CD4-positive, alpha-beta T cell treated with Interferon alpha-2 for 1 hour (primary cell): Measurements from ENCODE around the gene IFNLR1.
A peak's percentile ranks its signal among the peaks of the same experiment; 100 is the strongest.

Experiments
- DNase-seq, 2 donors: peaks; one replicate each; pipeline ENCODE4 v3.0.0-alpha.2; 2020 to 2022

IFNLR1 gene

DNA sequence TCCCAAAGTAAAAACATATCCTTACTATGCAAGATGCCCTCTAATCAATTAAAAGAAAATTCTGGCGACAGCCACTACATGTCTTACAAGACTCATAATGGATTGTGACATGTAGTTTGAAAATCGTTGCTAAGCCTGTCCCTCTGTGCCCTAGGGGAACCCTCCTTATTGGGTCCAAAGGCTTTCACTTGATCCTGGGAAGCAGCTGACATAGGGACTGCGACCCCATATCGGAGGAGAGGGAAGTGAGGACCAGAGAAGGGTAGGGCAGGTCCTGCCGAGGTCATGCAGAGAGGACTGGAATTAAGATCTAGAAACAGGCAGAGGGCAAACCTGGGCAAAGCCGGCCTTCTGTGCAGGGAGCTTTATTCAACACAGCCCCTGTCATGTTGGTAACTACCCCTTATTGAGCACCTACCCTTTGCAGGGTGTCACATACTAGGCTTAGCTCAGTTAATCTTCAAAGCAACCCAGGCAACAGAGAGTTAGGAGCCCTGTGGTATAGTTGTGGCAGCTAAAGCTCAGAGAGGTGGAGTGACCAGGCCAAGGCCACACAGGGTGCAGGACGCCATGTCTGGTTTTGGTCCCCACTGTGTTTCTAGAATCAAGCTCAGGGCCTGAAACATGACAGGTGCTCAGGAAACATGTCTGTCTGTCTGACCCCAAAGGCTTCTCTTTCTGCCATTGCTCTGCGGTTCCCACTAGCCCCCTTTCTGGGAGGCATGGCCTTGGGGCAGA is 18.4 kb upstream of the IFNLR1 start:
- no peak for DNase-seq

DNA sequence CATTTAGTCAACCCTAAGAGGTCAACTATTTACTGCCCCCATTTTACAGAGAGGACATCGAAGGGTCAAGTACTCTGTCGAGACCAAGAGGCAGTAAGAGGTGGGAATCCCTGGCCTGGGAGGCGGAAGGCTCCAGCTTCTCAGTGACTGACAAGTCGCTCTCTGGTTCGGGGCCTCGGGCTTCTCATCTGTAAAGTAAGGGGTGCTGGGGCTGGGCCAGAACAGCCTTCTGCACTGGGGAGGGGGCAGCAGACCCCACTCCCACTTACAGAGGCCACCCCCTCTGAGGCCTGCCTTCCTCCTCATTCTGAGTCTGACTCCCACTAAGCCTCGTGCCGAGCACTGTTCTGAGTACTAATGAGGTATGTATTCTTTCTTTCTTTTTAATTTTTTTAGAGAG is 17.0 kb upstream of the IFNLR1 start:
- no peak for DNase-seq

DNA sequence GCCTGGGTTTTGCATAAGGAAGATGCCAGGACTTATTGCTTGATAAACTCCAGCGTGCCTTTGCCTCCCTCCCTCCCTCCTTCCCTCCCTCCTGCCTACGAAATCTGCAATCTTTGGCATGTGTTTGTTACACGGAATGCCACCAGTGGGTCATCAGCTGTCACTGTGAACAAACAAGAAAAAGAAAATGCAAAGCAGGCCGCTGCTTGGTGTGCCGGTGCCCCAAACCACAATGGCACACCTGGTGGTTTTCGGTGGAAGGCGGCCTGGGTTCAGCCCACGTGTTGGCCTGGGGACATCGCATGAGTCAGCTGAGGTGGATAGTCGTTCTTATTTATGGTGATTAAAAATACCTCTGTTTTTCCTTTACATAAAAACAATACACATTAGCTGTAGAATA is 16.3 kb upstream of the IFNLR1 start:
- DNase-seq: no peak

DNA sequence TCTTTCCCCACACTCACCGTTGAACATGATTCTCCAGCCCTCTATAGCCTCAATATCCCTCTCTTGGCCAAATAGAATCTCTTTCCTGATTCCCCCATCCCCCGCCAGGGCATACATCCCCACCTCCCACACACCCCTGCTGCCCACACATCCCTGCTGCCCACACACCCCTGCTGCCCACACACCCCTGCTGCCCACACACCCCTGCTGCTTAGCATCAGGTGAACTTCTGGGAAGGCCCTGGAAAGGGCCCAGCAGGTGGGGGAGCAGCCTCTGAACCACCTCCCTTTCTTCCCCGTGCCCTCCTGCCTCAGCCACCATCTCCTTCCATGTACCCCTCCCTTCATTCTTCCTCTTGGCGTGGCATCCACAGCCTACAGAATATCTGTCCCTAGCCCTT is 15.9 kb upstream of the IFNLR1 start:
- no peak for DNase-seq

DNA sequence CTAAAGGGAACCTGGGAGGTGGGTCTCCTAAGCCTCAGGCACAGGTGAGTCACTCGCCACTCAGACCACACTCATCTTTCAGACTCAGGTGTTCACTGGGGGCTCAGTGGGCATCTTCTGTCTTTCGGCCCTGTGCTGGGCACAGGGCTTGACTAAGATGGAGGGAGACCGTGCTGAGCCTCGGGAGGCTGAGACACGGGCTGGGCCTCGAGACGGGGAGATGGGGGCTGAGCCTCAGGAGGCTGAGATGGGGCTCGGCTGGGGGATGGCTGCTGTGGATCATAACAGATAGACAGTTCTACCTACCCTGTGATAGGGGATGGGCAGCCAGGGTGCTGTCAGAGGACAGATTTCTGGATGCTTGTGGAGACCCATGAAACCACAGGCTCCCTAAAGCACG is 15.5 kb upstream of the IFNLR1 start:
- DNase-seq: no peak

DNA sequence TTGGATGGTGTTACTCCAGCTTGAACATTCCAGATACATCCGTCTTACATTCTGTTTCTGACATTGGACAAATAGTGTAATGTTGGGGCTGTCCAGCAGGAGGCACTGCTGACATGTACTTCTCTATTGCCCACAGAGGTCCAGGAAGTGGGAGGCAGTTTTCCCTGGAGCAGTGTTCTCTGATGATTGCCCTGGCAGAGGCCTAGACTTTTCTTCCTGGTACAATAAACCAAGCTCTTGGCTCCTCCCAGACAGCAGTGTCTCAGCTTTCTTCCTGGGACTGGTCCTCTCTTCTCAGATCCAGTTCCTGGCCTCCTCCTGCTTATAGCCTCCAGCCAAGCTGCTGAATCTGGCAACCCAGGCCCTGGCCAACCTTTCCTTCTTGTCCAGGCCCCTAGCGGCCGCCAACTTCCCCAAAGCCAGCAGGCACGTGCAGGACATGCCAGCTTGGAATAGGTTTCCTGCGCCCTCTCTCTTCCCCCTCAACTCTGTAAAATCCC is 14.9 kb upstream of the IFNLR1 start:
- DNase-seq: peak; percentile 39 to 70

DNA sequence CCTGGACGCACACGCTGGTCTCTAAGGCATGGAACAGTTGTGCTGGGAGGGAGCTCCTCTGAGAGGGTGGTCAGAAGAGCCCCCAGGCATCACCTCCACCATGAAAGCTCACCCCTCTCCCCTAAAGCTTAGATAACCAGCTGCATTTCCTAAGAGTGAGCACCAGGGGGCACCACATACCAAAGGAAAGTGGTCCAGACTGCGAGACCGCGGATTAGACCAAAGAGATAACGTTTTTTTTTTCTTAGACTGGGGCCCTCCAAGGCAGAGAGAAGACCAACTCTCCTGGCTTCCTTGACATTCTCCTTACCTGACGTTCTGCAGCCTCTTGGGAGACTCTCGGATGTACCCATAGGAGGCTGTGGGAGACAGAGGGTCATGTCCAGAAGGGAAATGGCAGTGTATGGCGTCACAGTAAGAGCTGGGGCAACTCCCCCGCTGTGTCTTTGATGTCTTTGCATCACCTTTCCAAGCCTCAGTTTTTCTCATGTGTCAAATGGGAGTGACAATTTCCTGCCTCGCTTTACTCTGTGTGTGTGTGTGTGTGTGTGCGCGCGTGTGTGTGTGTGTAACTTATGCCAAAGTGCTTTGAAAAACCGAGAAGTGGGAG is 12.3 kb upstream of the IFNLR1 start:
- peak; percentile 75 to 82 for DNase-seq

DNA sequence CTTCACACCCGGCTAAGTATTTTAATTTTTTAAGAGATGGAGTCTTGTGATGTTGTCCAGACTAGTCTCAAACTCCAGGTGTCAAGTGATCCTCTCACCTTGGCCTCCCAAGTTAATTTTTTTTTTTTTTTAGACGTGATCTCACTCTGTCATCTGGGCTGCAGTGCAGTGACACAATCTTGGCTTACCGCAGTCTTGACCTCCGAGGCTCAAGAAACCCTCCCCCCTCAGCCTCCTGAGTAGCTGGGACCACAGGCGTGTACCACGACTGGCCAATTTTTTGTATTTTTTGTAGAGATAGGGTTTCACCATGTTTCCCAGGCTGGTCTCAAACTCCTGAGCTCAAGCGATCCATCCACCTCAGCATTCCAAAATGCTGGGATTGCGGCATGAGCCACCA is 11.7 kb upstream of the IFNLR1 start:
- DNase-seq: no peak

DNA sequence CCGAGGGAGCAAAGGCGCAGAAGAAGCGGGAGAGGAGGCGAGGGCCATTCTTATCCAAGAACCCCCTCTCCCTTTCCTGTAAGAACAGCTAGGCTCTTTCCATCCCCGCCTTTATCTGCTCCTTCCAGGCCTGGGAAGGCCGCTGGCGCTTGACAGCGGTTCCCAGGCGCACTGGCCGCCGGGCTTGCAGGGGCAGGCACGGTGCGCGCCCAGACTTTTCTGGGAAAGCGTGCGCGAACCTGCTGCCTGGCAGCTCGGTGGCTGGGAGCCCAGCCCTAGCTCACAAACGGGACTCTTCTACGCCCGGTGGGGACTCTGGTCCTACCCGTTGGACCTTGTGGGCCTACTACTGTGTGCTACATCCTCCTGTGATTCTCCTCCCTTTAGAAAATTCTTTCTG is 8.8 kb upstream of the IFNLR1 start:
- no peak for DNase-seq

DNA sequence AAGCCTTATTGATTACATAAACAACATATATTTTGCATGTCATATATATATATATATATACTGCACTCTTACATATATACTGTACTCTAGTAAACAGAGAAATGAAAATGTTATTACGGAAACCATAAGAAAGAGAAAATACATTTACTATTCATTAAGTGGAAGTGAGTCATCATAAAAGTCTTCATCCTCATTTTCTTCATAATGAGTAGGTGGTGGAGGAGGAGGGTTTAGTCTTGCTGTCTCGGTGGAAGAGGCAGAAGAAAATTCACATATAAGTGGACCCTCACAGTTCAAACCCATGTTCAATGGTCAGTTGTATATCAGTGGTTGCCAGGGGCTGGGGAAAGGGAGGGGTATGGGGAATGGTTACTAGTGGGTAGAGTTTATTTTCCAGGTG is 8.0 kb upstream of the IFNLR1 start:
- no peak for DNase-seq

DNA sequence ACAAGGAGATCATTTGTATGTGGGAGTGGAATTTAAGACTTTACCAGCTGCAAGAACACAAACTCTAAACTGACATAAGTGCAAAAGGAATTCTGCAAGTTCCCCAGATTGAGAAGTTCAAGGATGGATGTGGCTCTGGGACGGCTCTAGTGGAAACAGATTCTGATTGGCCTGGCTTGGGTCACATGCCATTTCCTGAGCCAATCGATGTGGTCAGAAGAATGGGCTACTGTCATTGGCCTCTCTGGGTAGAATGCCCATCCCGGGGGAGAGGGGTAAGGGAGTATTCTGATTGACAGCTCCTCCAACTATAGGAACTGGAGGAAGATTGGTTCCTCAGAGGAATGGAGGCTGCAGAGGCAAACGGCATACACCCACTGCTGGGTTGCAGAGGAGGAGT is 6.0 kb upstream of the IFNLR1 start:
- no peak for DNase-seq

DNA sequence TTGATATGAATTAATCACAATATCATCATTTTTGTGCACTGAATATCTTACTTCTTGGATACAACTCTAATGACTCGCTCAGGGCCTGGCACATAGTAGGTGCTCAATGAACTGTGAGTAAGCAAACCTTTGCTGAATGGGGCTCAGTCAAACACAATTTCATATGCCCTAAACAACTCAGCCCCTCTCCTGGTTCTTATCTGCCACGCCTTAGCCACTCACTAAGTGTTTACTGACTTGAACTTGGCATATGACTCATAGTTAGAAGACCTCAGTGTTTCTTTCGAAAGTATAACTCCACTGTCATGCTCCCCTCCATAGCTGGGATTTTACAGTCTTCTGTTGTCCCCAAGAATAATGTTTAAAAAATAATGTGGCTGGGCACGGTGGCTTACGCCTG is 4.8 kb upstream of the IFNLR1 start:
- peak in 1 of 2 donors; percentile 14 for DNase-seq

DNA sequence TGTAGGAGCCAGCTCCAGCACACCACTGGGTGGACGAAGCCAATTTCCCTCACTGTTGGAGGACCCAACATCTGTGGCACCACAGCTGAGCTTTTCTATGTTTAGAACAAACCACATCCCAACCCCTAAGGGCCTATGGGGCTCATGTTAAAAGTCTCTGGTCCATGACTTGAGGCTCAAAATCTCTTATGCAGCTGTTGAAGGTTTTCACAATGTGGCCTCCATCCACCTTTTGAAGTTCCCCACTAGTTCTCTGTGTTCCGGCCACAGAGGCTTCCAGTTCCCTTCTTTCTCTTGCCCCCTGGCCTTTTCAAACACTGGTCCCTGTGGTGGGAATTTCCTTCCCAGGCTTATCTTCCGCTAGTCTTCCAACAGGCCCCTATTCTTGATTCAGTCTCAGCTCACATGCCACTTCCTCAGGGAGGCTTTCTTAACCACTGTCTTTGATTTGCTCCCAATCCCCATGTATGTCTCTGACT is 3.9 kb upstream of the IFNLR1 start:
- peak in 1 of 2 donors; percentile 28 for DNase-seq

DNA sequence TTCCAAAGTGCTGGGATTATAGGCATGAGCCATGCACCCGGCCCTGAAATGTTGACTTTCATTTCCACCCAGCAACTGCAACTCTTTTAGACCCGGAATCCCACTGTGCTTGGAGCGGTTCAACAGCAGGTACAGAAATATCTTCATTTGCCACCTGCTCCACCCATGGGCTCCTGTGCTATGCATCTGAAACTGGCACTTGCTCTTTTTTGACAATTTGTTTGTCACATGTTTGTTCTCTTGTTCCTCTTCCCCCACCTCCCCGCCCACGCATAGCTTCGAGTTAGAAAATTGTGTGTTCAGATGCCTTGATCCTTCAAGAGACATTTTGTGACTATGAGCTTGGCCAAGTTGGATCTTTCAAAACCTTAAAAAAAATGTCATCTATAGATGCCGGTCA is 2.4 kb upstream of the IFNLR1 start:
- DNase-seq: peak; percentile 36 to 63

DNA sequence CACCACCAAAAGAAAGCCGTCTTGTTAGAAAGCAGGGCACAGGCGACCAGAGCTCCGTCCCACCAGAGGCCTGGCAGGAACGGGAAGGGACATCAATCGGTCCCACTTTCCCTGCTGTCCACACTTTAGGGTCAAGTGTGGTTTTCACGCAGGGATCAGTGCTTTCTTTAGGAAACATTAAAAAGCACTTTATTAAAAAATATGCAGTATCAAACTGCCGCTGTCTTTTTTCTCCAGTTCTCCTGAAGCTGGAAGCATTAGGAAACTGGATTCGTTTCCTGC is 437 bp downstream of the IFNLR1 start:
- DNase-seq: no peak

DNA sequence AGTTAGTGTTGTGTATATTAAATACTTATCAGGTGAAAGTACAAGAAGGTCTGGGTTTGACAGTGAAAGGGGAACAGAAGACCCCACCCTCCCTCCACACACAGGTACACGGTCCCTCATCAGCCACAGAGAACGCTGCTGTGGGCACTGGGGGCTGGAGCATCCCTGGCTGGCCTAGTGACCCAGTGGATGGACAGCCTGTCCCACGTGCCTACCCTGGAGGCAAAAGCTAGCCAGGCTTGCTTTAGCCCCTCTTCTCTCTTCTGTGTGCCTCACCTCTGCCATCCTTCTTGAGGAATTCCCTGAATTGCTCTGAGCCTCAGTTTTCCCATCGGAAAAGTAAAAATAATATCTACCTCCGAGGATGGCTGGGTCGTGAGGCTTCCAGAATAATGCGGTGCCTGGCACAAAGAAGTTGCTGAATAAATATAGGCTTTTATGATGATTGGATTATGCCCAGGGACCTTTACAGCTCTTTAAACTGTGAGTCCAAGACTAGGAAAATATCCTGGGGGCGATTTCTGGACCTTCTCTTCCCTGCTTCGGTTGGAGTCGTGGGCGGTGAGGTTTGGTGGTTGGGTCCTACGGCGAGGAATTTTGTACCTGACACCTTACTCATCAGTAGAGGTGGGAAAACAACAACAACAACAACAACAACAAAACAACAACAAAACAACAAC is 918 bp downstream of the IFNLR1 start:
- no peak for DNase-seq

DNA sequence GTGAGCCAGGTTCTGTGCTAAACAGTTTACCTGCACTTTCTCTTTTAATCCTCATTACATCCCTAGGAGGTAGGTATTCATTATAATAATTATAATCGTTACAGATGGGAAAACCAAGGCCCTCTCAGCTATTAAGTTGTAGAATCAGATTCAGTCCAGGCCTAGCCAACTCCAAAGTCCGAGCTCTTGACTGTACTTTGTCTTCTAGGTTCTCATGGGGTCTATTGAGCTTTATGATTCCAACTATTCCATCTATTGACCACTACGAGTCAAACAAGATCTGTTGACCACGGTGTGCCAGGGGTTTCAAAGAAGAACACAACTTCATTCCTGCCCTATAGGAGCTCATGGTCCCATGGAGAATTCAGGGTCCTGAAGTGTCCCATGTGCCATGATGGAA is 2.0 kb downstream of the IFNLR1 start:
- DNase-seq: no peak

DNA sequence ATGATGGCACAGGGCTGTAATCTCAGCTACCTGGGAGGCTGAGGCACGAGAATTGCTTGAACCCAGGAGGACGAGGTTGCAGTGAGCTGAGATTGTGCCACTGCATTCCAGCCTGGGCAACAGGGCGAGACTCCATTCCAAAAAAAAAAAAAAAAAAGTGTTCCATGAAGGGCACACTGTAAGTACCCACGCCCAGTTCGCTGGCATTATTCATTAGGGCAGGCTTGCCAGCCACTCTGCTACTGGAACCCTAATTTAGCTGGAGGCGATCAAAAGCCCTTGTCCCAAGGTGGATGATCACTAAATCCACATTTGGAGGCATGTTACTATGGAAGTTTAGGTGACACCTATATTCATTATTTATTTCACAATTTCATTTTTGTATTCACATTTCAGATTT is 5.0 kb downstream of the IFNLR1 start:
- no peak for DNase-seq

DNA sequence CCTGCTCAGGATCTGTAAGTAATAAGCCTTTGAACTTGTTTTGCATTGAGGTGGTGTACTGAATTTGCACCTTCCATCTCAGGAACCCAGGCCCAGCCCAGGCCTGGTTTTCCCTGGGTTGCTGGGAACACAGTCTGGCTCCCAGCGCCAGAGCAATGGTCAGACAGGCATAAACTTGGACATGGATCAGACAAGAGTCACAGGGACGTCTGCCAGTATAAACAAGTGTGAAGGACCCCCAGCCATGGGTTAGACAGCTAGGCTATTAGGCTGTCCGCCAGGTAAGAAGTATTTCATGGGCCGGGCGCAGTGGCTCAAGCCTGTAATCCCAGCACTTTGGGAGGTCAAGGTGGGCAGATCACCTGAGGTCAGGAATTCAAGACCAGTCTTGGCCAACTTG is 5.5 kb downstream of the IFNLR1 start:
- no peak for DNase-seq

DNA sequence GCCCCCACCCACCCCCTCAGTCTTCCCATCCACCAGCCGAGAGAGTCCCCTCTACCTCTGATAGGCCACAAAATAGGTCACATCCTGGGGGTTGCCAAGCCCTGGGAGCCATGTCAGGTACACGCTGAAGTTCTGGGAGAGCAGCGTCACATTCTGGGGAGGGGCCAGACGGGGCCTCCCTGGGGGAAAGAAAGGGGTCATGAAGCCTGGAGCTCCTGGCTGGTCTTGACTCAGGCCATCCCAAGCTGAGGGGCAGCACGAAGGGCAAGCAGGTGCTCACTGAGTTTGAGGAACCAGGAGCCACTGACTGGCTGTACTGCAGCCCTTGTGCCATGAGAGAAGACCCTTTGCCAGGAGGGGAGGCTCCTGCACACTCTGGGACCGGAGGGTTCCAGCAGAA is 6.4 kb downstream of the IFNLR1 start:
- no peak for DNase-seq

DNA sequence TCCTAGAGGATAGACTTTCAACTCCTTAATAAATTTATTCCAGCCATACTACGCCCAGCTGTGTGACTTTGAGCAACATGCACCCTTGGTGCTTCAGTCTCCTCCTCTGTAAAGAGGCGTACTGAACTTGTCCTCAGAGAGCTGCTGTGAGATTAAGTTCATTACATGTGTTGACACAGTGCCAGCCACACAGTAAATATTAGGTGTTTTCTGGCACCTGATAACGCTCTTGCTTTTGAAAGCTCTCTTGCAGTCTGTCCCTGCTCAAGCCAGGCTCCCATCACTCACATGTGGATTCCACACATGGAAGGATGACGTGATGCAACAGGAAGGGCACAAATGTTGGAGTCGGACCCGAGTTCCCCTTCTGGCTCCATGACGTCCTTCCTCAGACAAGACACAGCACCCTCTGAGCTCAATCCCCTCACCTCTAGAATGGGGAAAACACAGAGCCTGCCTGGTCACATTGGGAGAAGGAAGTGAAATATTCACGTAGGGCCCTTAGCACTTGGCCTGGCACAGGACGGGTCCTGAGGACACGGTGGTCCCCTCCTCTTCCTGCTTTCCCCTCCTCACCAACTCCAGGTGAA is 7.7 kb downstream of the IFNLR1 start:
- DNase-seq: no peak

DNA sequence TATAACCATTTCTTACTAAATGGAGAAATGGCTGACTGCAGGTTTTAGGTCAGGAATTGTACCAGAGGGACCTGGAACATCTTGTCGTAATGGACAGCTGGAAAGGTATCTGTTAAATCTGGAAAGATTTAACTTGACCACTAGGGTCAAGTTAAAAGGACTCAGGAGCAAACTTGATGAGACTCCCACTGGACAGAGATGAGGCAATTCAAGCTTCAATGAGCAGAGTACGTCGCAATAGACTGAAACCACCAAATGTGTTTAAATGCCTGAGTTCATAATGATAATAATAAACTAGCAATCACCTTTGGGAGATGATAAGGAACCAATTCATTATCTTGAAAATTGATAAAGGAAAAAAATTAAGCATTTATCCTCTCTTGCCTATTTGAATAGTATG is 8.7 kb downstream of the IFNLR1 start:
- no peak for DNase-seq

DNA sequence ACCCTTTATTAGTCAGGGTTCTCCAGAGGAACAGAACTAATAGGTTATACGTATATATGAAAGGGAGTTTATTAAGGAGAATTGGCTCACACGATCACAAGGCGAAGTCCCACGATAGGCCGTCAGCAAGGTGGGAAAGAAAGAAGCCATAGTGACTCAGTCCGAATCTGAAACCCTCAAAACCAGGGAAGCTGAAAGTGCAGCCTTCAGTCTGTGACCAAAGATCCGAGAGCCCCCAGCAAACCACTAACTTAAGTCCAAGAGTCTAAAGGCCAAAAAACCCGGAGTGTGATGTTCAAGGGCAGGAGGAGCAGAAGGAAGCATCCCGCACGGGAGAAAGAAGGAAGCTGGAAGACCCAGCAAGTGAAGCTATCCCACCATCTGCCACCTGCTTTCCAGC is 9.9 kb downstream of the IFNLR1 start:
- DNase-seq: no peak
